HG03196 (cell line): ENCODE results near the gene RDH8.

Source experiments
- ATAC-seq: cut with Tn5 transposase; IDR thresholded peaks from one replicate; pipeline ENCODE4 v1.9.1; 2021; ENCODE audit not compliant: unreplicated experiment

RDH8 gene

GRCh38 chr19:10013316-10013715 is at the start of gene RDH8:
Gene RDH8 (plus strand): TSS chr19:10013483. CDS start chr19:10013498, 15 bp downstream.
- no peak for ATAC-seq

- no peak for ATAC-seq
Measured at GRCh38 chr19:9966024-9966423, 47.3 kb upstream of the RDH8 start.

- no peak for ATAC-seq
Measured at GRCh38 chr19:9966448-9966847, 46.8 kb upstream of the RDH8 start.

GRCh38 chr19:9967326-9967725 is 46.0 kb upstream of the RDH8 start:
- no peak for ATAC-seq

GRCh38 chr19:9968820-9969687 is 44.2 kb upstream of the RDH8 start:
- ATAC-seq: no peak

GRCh38 chr19:9969688-9969975 is 43.7 kb upstream of the RDH8 start:
- no peak for ATAC-seq

- ATAC-seq: no peak
Measured at GRCh38 chr19:9970481-9970880, 42.8 kb upstream of the RDH8 start.

- ATAC-seq: no peak
Measured at GRCh38 chr19:9971166-9971897, 42.0 kb upstream of the RDH8 start.

- ATAC-seq: no peak
Measured at GRCh38 chr19:9972103-9972502, 41.2 kb upstream of the RDH8 start.

- ATAC-seq: no peak
Measured at GRCh38 chr19:9981406-9982260, 31.6 kb upstream of the RDH8 start.

- ATAC-seq: no peak
Measured at GRCh38 chr19:9986787-9987281, 26.4 kb upstream of the RDH8 start.

GRCh38 chr19:9989504-9989903 is 23.8 kb upstream of the RDH8 start:
- ATAC-seq: no peak

- no peak for ATAC-seq
Measured at GRCh38 chr19:9991425-9992191, 21.7 kb upstream of the RDH8 start.

- ATAC-seq: no peak
Measured at GRCh38 chr19:9995084-9995483, 18.2 kb upstream of the RDH8 start.

- ATAC-seq: no peak
Measured at GRCh38 chr19:9995999-9996398, 17.3 kb upstream of the RDH8 start.

GRCh38 chr19:9996541-9996940 is 16.7 kb upstream of the RDH8 start:
- no peak for ATAC-seq

- ATAC-seq: no peak
Measured at GRCh38 chr19:10000171-10000826, 13.0 kb upstream of the RDH8 start.

- no peak for ATAC-seq
Measured at GRCh38 chr19:10001899-10002298, 11.4 kb upstream of the RDH8 start.

GRCh38 chr19:10003271-10003670 is 10.0 kb upstream of the RDH8 start:
- ATAC-seq: no peak

- ATAC-seq: no peak
Measured at GRCh38 chr19:10004617-10005016, 8.7 kb upstream of the RDH8 start.
